LoVo (cell line): Measurements from ENCODE around the gene SCNN1B.
"Not testable (repeated sequence)": the region's sequence is repeated elsewhere in the genome, so short reads cannot be mapped to it uniquely, and the experiment has no call there.

Experiments
- DNase-seq: peaks from one replicate; pipeline ENCODE4 v3.0.0-alpha.2; 2016; ENCODE audit warnings: low spot score

SCNN1B gene

GRCh38 chr16:23381702-23382101, 79.6 kb downstream of the SCNN1B start:
- not testable (repeated sequence) for DNase-seq

GRCh38 chr16:23382279-23382678, 80.2 kb downstream of the SCNN1B start:
- no peak for DNase-seq

GRCh38 chr16:23383881-23384280, 81.8 kb downstream of the SCNN1B start:
- no peak for DNase-seq

- no peak for DNase-seq
Observed at GRCh38 chr16:23384878-23385277, 82.8 kb downstream of the SCNN1B start.

- no peak for DNase-seq
Observed at GRCh38 chr16:23385441-23385840, 83.3 kb downstream of the SCNN1B start.

GRCh38 chr16:23387666-23388065, 85.6 kb downstream of the SCNN1B start:
- no peak for DNase-seq

- no peak for DNase-seq
Observed at GRCh38 chr16:23388786-23389185, 86.7 kb downstream of the SCNN1B start.

GRCh38 chr16:23389201-23389600, 87.1 kb downstream of the SCNN1B start:
- no peak for DNase-seq

- DNase-seq = not testable (repeated sequence)
Observed at GRCh38 chr16:23389936-23390335, 87.8 kb downstream of the SCNN1B start.

GRCh38 chr16:23391381-23392222, 89.5 kb downstream of the SCNN1B start:
- no peak for DNase-seq

GRCh38 chr16:23392223-23392600, 90.1 kb downstream of the SCNN1B start:
- DNase-seq = no peak

GRCh38 chr16:23394141-23394831, 92.2 kb downstream of the SCNN1B start:
- no peak for DNase-seq

GRCh38 chr16:23395732-23396131, 93.6 kb downstream of the SCNN1B start:
- DNase-seq = no peak

GRCh38 chr16:23397464-23397863, 95.4 kb downstream of the SCNN1B start:
- DNase-seq = no peak

GRCh38 chr16:23398987-23399805, 97.1 kb downstream of the SCNN1B start:
- DNase-seq = no peak

- not testable (repeated sequence) for DNase-seq
Observed at GRCh38 chr16:23400447-23400846, 98.3 kb downstream of the SCNN1B start.

GRCh38 chr16:23401139-23401538, 99.0 kb downstream of the SCNN1B start:
- DNase-seq = no peak

- DNase-seq = no peak
Observed at GRCh38 chr16:23402100-23402499, 100.0 kb downstream of the SCNN1B start.

GRCh38 chr16:23403547-23403946, 101.4 kb downstream of the SCNN1B start:
- no peak for DNase-seq

GRCh38 chr16:23406024-23406423, 103.9 kb downstream of the SCNN1B start:
- no peak for DNase-seq

GRCh38 chr16:23406546-23407240, 104.6 kb downstream of the SCNN1B start:
- no peak for DNase-seq
